Tibial nerve (tissue), 4 donors: ENCODE results near the gene ERFE.

Experiments
- CTCF ChIP-seq, 5 experiments: fragments of 200-600 bp in 3 of 5; fragments of 450-650 bp in 2 of 5; sonication (generic) in 3 of 5; IDR thresholded peaks; one replicate each; pipeline ENCODE4 v1.5.1; 2016 to 2019; ENCODE audit warnings: antibody characterized with exemption in 5 of 5, mild to moderate bottlenecking in 3 of 5, moderate library complexity in 2 of 5
- EP300 ChIP-seq, 2 donors: sonication (generic); formaldehyde crosslinking; IDR thresholded peaks; one replicate each; pipeline ENCODE4 v1.6.1; 2017; ENCODE audit warnings: antibody characterized with exemption in 2 of 2, mild to moderate bottlenecking in 1 of 2

DNA sequence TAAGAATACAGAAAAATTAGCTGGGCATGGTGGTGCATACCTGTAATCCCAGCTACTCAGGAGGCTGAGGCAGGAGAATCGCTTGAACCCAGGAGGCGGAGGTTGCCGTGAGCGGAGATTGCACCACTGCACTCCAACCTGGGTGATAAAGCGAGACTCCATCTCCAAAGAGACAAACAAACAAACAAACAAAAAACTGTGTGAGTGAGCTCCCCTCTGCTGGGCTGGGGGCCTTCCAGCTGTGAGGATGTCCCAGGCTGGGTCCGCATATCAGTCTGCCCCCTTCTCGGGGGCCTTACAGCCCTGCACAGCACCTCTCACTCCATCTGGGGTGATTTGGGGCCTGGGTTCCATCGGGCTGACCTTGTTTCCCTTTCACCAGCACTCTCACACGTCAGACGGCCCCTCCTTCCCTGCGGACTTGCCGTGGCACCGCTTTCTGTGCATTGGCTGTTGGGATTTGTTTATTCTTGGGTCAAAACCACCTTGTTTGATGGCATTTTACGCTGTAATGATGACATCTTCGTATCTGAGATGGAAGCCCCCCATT lies 23.1 kb upstream of the ERFE start:
- TF ChIP-seq EP300 (IDR thresholded peaks at IDR 0.05) = no peak
- TF ChIP-seq CTCF (IDR thresholded peaks at IDR 0.05) = no peak
